HCT116 (cell line): Measurements from ENCODE around the gene IPCEF1. TPM values are rescaled to one million over a fixed set of nuclear protein-coding genes. Genes with fewer than 3 reads are reported as not detected.

Source experiments
- ATAC-seq: fragments of 200-7000 bp; cut with Tn5 transposase; 2 replicates; pipeline ENCODE4 v1.9.1; 2020; ENCODE audit warnings: mild to moderate bottlenecking, moderate library complexity
- BruUV-seq: library from RNA; stranded (reverse); fragments of 400-500 nt; replicated peaks from 2 replicates; lab custom pipeline; 2021; lab: Mats Ljungman, UMichigan
- CTCF ChIA-PET: fragments of 300-600 bp; sonication (Branson Sonifier 250); formaldehyde crosslinking; loops from one replicate; lab custom pipeline; 2021; ENCODE audit warnings: antibody characterized with exemption; lab: Charles Lee
- POLR2A ChIA-PET: fragments of 300-600, 350-600 bp; sonication (Branson Sonifier 250); formaldehyde crosslinking; loops from one replicate; lab custom pipeline; 2021; ENCODE audit warnings: antibody characterized with exemption; lab: Charles Lee
- RAD21 ChIA-PET, 2 experiments: fragments of 300-600 bp; sonication (Branson Sonifier 250); formaldehyde crosslinking; loops; one replicate each; lab custom pipeline; 2023; ENCODE audit warnings: low total read pairs in 2 of 2; ENCODE audit not compliant: uncharacterized antibody in 2 of 2, unreplicated experiment in 2 of 2, low non-redundant PET in 1 of 2; lab: Charles Lee
- DNase-seq: peaks from one replicate; pipeline ENCODE4 v3.0.0-alpha.2; 2010; ENCODE audit warnings: low read depth, low spot score
- H2AFZ ChIP-seq: fragments of 200-600 bp; shearing (Covaris generic), sonication (generic); 2 replicates; pipeline ENCODE4 v1.6.1; 2017; ENCODE audit warnings: low read depth, mixed run types, mixed read lengths, antibody characterized with exemption, low read length; ENCODE audit not compliant: poor library complexity, severe bottlenecking
- H3K27ac ChIP-seq: 2 replicates; pipeline ENCODE4 v1.5.1; 2012; ENCODE audit warnings: low read depth, low read length
- H3K27me3 ChIP-seq: fragments of 200-600 bp; sonication (generic); 2 replicates; pipeline ENCODE4 v1.6.1; 2016; ENCODE audit warnings: mixed run types, low read length, mixed read lengths; ENCODE audit not compliant: insufficient read depth
- H3K36me3 ChIP-seq, 2 experiments: fragments of 200-500 bp in 1 of 2; fragments of 200-600 bp in 1 of 2; sonication (Bioruptor generic) in 1 of 2; sonication (generic) in 1 of 2; 2 replicates each; pipeline versions ENCODE4 v1.5.1 to v1.6.1; 2014 to 2016; ENCODE audit warnings: low read length in 2 of 2, inconsistent platforms in 1 of 2, mixed read lengths in 1 of 2, mixed run types in 1 of 2; ENCODE audit not compliant: insufficient read depth in 2 of 2, control insufficient read depth in 1 of 2
- H3K4me1 ChIP-seq, 2 experiments: fragments of 200-600 bp in 1 of 2; sonication (generic) in 1 of 2; 2 replicates each; pipeline versions ENCODE4 v1.5.1 to v1.6.1; 2012 to 2017; ENCODE audit warnings: low read length in 2 of 2, inconsistent platforms in 1 of 2, mild to moderate bottlenecking in 1 of 2, mixed read lengths in 1 of 2, mixed run types in 1 of 2, moderate library complexity in 1 of 2; ENCODE audit not compliant: insufficient read depth in 2 of 2, control insufficient read depth in 1 of 2
- H3K4me2 ChIP-seq: fragments of 200-600 bp; sonication (generic); 2 replicates; pipeline ENCODE4 v1.6.1; 2017; ENCODE audit warnings: mixed run types, low read length, mixed read lengths
- H3K4me3 ChIP-seq, 2 experiments: fragments of 200-600 bp in 1 of 2; sonication (generic) in 1 of 2; replicated peaks in 1 of 2; 2 replicates each; pipeline ENCODE4 v1.5.1; 2011 to 2016; ENCODE audit warnings: low read length in 2 of 2, control low read depth in 1 of 2, low read depth in 1 of 2, mild to moderate bottlenecking in 1 of 2, mixed read lengths in 1 of 2, mixed run types in 1 of 2
- H3K79me2 ChIP-seq: fragments of 200-600 bp; sonication (generic); 2 replicates; pipeline ENCODE4 v1.6.1; 2017; ENCODE audit warnings: mild to moderate bottlenecking, mixed run types, low read length, moderate library complexity, mixed read lengths; ENCODE audit not compliant: insufficient read depth
- H3K9ac ChIP-seq: fragments of 200-600 bp; sonication (generic); 2 replicates; pipeline ENCODE4 v1.6.1; 2016; ENCODE audit warnings: low read length, mixed read lengths
- H3K9me2 ChIP-seq: fragments of 200-600 bp; sonication (generic), shearing (Covaris generic); 2 replicates; pipeline ENCODE4 v1.6.1; 2017; ENCODE audit warnings: mixed run types, mild to moderate bottlenecking, moderate library complexity; ENCODE audit not compliant: insufficient read depth
- H3K9me3 ChIP-seq, 2 experiments: fragments of 200-500 bp in 1 of 2; fragments of 200-600 bp in 1 of 2; sonication (Bioruptor generic) in 1 of 2; sonication (generic) in 1 of 2; 2 replicates each; pipeline ENCODE4 v1.6.1; 2014 to 2017; ENCODE audit warnings: low read length in 2 of 2, mixed read lengths in 2 of 2, inconsistent platforms in 1 of 2, low read depth in 1 of 2, mild to moderate bottlenecking in 1 of 2, mixed run types in 1 of 2, moderate library complexity in 1 of 2; ENCODE audit not compliant: control insufficient read depth in 1 of 2, insufficient read depth in 1 of 2
- H4K20me1 ChIP-seq: fragments of 200-600 bp; sonication (generic), shearing (Covaris generic); 2 replicates; pipeline ENCODE4 v1.6.1; 2017; ENCODE audit warnings: mixed run types, mild to moderate bottlenecking, moderate library complexity; ENCODE audit not compliant: insufficient read depth
- ATF3 ChIP-seq: IDR thresholded peaks from 2 replicates; pipeline ENCODE4 v1.6.1; 2012
- ELF1 ChIP-seq: IDR thresholded peaks from 2 replicates; pipeline ENCODE4 v1.6.1; 2012; ENCODE audit warnings: low read depth, borderline replicate concordance
- EZH2phosphoT487 ChIP-seq: fragments of 200-600 bp; IDR thresholded peaks from 2 replicates; pipeline ENCODE4 v1.6.1; 2018; ENCODE audit warnings: antibody characterized with exemption, borderline replicate concordance
- POLR2A ChIP-seq: IDR thresholded peaks from 2 replicates; pipeline ENCODE4 v1.7.0; 2011; ENCODE audit warnings: borderline replicate concordance; ENCODE audit not compliant: insufficient read depth, insufficient read length; ENCODE audit errors: extremely low read depth
- POLR2AphosphoS5 ChIP-seq: IDR thresholded peaks from 2 replicates; pipeline ENCODE4 v1.6.1; 2011; ENCODE audit warnings: mild to moderate bottlenecking, low read depth, low read length, moderate library complexity
- RAD21 ChIP-seq: IDR thresholded peaks from 2 replicates; pipeline ENCODE4 v1.6.1; 2012; ENCODE audit warnings: low read depth, mild to moderate bottlenecking
- REST ChIP-seq: IDR thresholded peaks from 2 replicates; pipeline ENCODE4 v1.6.1; 2012; ENCODE audit warnings: low read depth
- SIN3A ChIP-seq: IDR thresholded peaks from 2 replicates; pipeline ENCODE4 v1.6.1; 2012; ENCODE audit warnings: low read depth
- TCF7L2 ChIP-seq: IDR thresholded peaks from 2 replicates; pipeline ENCODE4 v1.7.0; 2011; ENCODE audit warnings: borderline replicate concordance, inconsistent platforms; ENCODE audit not compliant: insufficient read depth, insufficient read length; ENCODE audit errors: extremely low read depth
- ZFX ChIP-seq: fragments of 450-650 bp; IDR thresholded peaks from 2 replicates; pipeline ENCODE4 v1.6.1; 2017
- intact Hi-C: fragments of 100-400 bp; cut with micrococcal nuclease; formaldehyde crosslinking; loops from 2 replicates; pipeline ENCODE4 v1.10.0; 2022
- total RNA-seq: library from RNA; stranded (reverse); gene quantifications from one replicate; pipeline ENCODE4 v1.2.1, GENCODE V29; 2021; ENCODE audit not compliant: unreplicated experiment
- TF ChIP-seq, protein P1 (sequence below): IDR thresholded peaks from 2 replicates; pipeline ENCODE4 v1.6.1; 2012

The IPCEF1 gene
- total RNA-seq, 1 experiment from 2014 or later, result 0.32 TPM

DNA sequence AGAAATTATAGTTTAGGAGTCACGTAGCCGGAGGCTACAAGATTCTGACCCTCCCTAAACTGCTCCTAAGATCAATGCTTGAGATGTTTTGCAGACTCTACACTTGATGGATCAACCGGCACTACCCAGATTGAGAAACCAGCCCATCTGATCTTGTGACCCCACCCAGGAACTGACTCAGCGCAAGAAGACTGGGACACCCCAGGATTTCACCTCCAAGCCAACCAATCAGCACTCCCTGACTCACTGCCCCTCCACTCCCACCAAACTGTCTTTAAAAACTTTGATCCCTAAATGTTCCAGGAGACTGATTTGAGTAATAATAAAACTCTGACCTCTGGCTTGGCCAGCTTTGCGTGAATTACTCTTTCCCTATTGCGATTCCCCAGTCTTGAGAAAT, 217.8 kb downstream of the IPCEF1 start:
- Histone ChIP-seq H3K4me3 (no peak overlapping the region), H3K36me3 (no peaks in the 10 kb centered on the region), H2AFZ (no peak overlapping the region), H3K79me2 (no peaks in the 10 kb centered on the region), H3K9ac (no peak overlapping the region), H4K20me1 (no peaks in the 10 kb centered on the region)
- ChIA-PET CTCF (no interaction called here), RAD21 (no interaction called here)
- no peak for DNase-seq
- no peak for ATAC-seq
- intact Hi-C loops, result no loop called here
- TF ChIP-seq SIN3A (no peak), POLR2A (no peak), ATF3 (no peak), POLR2AphosphoS5 (no peak), RAD21 (no peak), EZH2phosphoT487 (no peak), TCF7L2 (no peak), ELF1 (no peak), ZFX (no peak), REST (no peak)
- TF ChIP-seq, protein P1, sequence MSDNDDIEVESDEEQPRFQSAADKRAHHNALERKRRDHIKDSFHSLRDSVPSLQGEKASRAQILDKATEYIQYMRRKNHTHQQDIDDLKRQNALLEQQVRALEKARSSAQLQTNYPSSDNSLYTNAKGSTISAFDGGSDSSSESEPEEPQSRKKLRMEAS, result no peak
- TF ChIP-seq, all 23 proteins: peak for 0
- Histone ChIP-seq H3K27me3 (no peaks in the 10 kb centered on the region), H3K9me3 (no peaks in the 10 kb centered on the region), H3K4me2 (no peak overlapping the region), H3K4me1 (no peaks in the 10 kb centered on the region), H3K27ac (no peak overlapping the region), H3K9me2 (no peaks in the 10 kb centered on the region)
- BruUV-seq, result no TSS peak
- POLR2A ChIA-PET, result no interaction called here
